ENCODE results near the gene AGAP1. TPM values are rescaled to one million over a fixed set of nuclear protein-coding genes. Genes with fewer than 3 reads are reported as not detected.

AGAP1 gene
- polyA plus RNA-seq, 5 donors, result 14.7 to 19.2 (median 18.4) TPM

DNA sequence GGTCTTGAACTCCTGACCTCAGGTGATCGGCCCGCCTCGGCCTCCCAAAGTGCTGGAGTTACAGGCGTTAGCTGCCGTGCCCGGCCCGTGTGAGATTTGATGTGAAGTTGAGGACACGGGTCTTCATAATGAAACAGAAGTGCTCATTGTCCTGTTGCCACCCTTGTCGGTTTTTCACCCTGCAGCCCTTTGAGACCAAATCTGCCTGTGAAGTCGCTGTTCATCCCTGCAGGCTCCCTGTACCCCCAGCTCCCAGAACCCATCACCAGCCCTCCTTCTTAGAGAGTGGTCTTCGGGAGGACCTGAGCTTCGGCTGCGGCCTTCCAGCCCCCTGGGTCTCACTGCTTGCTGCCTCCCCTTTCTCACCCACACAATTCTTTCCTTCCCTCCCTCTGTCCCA is 349.1 kb downstream of the AGAP1 start:
- no peak for DNase-seq

DNA sequence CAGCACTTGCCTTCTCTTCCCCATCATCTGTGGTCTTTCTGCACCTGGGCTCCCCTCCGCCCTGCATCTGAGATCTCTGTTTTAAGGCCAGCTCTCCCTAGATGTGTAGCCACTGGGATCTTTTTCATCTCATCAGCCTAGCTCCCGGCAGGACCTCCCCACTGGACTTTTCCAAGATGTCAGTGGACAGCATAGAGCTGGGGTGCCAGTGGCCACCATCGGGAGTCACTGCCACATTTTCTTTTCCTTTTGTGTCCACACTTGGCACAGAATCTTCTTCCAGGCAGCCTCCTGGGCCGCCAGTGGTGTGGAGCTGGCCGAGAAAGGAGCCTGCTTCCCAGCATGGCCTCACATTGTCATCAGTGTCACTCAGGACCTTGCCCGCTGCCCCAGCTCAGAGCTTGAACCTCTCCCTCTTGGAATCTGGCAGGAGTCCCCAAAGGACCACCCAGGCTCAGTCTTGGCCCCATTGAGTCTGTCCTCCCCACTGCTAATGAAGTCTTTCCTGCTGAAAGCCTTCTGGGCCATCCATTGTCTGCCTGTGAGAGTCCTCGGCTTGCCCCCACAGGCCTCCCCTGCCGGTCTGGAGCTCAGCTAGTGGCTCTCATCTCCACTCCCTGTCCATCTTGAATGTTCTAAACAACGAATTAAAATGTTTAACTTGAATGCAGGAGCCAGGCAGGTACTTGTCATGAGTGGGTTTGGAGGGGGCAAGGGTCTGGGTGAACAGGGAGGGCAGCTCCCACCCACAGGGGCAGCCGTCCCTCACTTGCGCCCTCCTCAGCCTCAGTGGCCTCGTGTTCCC is 349.9 kb downstream of the AGAP1 start:
- DNase-seq, result no peak

DNA sequence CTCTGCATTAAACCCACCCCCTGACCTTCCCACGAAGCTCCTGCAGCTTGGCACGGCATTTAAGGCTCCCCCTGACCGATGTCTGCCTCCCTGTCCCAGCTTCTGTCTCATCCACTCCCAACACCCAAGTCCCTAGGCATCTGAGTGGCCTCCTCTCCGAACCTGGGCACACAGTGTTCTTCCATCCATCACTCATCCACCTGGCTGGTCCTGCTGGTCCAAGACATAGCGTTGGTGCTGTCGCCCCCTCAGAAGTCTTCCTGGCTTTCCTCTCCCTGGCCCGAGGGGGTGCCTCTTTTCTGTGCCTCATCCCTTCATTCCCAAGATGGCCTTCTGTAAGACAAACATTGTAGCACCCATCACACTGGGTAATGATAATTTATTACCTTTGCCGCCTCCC is 350.7 kb downstream of the AGAP1 start:
- no peak for DNase-seq

DNA sequence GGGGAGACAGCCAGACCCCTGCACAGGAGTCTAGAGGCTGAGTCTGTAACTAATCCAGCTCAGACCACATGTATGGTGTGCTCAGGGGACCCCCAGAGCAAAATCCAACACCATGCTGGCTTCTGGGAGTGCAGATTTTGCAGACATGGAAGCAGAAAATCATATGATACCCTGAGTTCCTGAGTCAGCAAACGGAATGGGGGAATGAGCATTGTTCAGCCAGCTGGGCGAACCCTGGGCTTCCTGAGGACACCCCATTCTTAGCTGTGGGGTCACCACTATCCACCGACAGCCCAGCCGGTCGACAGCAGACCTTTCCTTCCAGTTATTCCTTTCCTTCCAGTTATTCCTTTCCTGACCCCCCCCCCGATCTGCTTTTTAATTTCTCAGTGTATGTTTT is 351.4 kb downstream of the AGAP1 start:
- DNase-seq, result no peak

DNA sequence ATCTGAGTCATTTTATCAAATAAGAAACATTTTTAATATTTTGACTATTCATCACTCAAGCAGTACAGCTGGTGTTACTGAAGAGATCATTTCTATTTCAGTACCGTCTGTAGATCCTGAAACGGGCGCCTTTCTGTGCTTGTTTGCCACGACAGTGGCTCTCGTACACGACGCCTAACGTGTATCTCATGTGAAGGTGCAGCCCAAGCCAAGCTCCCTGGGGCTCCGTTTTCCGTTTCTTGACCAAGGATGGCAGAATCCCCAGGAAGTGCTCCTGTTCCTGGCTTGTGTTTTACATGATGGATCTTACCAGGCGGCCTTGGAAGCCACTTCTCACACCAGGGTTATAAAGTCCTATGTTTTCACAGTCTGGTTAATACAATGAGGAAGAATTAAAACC is 353.7 kb downstream of the AGAP1 start:
- no peak for DNase-seq

DNA sequence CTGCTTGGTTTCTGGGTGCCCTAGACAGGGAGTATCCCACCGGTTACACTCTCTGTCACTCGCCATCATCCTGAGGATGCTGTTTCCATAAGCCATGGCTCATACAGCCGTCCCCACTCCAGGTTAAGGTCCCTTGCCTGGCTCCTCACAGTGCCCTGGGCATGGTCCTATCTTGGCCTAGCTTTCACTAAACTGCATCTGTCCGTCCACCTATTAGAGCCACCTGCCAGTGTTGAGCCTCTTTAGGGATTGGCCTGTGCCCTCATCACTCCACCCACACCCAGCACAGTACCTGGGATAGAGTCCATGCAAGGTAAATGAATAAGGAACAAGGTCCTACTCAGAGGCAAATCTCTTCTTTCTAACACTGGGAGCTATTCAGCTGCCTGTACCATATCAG is 354.2 kb downstream of the AGAP1 start:
- no peak for DNase-seq

DNA sequence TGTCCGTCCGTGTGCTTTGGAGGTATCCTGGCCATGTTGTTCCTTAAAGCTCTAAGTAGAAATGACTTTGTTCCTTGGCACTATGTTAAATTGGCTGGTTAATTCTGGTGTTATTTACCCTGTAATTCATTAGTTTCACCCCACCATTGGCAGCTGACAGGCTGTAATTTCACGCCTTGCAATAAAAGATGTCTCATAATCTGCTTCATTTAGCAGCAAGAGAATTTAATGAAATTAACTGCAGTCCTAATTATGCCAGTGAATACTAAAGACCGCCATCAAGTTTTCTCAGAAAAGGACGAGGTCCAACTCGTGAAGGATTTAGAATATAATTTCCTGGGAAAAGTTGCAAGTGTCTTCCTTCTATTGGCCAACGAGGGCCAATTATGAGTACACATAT is 355.1 kb downstream of the AGAP1 start:
- no peak for DNase-seq

DNA sequence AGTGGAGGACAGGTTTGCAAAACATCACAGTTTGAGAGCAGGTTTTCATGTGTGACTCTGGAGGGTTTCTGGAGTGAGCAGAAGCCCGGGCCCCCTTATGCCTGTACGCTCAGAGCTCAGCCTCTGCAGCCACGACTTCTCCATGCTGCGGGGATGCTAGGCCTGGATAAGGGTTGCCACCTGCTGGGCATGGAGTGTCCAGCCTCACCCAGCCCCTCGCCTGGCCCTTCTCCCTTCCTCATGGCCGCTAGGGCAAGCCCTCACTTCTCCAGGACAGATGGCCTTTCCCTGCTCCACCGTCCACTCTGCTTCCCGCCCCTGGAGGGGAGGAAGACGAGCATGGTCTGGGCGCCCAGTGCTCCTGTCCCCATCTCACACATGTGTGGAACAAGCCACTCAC is 355.6 kb downstream of the AGAP1 start:
- no peak for DNase-seq

DNA sequence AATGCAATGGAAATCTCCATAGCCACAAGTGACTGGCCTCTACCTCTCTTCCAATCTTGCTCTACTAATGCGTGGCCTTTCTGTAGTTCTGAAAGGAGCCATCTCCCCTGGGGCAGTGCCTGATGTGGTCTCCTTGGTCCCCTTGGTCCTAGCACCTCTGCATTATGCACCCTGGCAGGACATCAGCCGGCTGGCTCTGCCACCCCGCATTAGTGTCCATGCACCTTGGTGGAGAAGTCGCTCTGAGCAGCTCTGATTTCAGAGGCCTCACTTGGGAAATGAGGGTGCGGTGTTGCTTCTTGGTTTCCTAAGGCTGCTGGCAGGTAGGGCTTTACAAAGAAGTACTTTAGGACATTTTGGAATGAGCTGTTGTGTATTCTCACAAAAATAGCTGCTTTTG is 356.4 kb downstream of the AGAP1 start:
- no peak for DNase-seq

DNA sequence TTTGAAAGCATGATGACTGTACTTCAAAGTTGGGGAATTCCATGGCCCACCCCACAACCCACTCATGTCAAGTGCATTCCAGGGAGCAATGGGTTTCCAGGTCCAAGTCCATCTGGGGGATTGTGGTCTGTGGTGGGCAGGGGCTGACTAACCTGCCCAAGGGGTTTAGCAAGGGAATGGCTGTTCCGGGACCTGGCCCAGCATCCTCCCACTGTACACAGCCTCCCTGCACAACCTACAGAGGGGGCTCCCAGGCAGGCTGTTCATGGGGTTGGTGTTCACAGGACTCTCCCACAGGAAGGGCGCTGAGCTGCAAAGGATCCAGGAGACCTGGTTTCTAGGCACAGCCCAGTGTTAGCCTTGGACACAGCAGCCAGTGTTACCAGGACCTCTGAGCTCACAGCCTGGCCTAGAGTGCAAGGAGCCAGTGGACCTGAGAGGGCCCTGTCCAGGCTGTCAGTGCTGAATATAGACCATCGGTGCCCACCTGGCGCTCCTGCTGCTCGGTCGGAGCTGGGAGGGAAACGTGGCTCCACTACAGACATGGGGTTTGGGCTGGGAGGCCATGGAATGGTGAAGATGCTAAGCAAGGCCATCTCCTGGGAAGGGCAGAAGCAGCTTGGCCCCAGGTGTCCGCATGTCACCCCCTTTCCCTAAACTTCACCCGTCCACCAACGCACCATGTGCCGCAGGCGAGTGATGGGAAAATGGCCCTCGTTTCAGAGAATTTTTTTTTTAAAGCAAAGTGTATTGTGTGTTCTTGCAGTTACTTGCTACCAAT is 357.1 kb downstream of the AGAP1 start:
- no peak for DNase-seq

DNA sequence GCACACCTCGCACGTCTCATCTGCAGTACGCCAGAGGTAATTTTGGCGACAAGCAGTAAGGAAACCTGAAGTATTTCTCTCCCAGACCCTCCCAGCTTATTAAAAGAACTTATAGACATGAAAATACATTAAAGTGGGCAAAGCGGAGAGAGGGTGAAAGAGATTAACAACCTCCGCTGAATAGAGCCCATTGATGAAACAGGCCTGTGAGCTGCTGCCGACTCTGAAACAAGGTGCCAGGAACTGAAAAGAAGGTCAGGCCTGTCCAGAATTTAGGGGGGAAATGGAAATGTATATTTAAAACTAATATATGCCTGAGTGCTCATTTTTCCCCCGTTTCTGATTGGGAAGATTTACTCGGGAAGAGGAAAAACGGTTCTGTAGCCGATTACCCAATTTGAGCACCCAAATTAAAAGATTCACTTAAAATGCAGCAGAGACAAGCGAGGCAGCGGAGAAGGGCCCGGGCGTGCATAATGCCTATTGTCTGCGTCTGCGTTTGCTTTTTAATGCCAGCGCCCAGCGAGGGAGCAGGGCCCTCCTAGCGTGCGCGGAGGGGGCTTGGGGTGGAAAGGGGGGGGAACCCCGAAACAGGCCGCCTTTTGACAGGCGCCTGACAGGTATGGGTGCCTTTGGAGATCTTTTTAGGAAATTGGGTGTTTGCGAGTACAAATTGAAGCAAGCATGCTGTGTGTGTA is 358.1 kb downstream of the AGAP1 start:
- no peak for DNase-seq

DNA sequence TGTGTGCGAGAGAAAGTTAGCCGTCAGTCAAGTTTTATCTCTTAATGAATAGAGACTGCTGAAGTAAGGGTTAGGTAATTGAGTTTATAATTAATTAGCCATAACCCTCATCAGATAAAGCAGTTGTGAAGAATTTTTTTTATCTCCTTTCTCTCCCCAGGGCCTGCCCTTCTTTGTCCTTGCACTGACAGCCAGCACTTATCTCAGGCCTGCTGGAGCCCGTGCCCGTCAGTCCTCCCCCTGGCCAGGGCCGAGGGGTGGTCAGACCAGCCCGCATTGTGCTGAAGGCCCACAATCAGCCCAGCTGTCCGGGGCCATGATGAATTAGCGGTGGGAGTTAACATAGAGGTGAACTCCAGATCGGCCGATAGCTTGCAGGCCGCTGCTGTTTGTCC is 358.7 kb downstream of the AGAP1 start:
- DNase-seq, result no peak

DNA sequence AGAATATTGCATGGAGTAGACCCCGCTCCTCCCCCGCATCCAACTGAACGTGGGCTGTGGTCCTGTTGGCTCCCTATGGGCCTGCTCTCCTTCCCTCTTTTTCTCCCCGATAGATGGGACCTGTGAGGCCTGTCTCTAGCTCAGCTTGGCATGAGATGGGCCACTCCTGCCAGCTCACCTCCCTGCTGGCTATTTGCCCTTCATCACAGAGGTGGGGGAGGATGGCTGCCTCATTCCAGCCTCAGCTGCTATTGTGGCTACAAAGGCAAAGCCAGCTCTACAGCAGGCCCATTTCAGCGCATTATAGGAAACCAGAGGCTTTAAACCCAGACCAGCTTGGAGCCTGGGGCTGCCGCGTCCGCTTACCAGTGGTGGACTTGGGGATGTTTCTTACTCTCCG is 360.4 kb downstream of the AGAP1 start:
- DNase-seq, result no peak

DNA sequence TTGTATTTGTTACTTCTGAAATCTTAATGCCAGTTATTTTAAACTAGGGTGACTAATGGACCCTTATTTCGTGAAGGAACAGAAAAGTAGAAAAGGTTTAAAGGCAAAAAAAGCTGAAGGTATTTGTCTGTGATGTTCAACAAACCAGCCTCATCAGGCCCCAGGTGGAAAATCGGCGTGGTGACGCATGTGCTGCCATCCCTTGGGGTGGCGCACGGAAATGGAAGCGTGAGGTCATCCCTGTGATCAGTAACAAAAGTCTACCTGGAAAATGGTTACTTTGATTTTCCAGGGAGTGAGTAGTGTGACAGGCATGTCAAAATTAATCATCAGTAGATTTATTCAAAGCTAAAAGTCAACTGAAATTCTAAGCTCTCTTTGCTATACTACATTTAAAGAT is 361.2 kb downstream of the AGAP1 start:
- DNase-seq, result no peak

DNA sequence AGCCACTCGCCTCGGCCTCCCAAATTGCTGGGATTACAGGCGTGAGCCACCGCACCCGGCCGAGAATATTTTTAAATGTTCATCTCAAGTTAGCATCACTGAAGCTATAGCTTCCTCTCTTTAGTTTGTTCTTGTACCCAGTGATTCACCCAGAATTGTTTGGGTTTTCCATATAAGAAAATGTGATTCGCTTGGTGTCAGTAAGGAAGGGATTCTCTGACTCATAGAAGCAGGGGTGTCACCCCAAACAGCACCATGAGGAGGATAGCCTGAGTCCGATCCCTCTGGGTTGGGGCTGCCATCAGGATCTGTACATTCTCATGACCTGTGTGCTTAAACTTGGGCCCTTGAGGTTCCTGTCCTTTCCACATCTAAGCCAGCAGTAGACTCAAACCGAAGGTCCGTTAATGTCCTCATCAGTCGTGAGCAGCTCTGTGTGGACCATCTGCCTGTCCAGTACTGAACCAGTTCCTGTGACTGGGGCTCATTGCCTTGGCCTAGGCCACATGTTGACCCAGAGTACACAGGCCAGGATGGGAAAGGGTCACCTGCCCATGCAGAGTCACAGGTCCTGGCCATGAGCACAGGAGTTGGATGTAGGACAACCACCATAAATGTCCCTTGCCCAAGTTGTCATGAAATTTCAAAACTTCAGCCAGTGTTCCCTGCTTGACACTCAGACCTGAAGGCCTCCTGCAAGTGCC is 362.5 kb downstream of the AGAP1 start:
- no peak for DNase-seq

DNA sequence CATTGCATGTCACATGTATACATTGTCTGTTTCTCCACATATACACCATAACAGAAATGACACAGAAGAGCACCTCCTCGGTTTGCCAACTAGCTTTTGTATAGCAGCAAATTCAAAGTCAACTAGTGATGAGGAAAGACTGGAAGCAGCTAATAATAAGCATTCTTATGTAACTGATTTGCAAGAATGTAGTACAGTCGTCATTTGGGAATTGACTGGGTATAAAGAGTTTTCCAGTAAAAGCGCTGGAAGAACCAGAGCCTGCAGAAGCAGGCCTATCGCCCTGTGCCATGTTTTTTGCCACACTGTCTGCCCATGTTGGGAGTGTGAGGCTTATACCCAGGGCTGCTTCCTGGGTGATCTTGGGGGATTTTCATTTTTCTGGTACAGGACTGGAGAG is 363.8 kb downstream of the AGAP1 start:
- no peak for DNase-seq

DNA sequence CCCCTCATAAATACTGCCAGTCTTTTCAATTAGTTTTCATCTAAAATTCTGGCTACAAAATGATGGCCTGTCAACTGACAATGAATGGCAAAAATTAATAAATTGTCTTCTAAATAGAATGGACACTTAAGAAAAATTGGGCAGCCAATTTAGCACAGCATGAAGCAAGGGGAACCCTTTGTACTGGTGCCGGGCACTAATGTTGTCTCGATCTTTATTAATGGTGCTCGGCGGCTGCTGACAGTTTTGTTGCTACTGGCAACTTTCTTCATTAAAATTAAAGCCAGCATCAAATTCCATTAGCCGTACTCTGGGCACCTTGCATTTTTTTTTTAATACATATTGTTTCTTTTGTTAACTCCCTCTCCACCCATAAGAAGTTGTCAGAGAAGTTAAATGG is 365.0 kb downstream of the AGAP1 start:
- DNase-seq, result no peak

DNA sequence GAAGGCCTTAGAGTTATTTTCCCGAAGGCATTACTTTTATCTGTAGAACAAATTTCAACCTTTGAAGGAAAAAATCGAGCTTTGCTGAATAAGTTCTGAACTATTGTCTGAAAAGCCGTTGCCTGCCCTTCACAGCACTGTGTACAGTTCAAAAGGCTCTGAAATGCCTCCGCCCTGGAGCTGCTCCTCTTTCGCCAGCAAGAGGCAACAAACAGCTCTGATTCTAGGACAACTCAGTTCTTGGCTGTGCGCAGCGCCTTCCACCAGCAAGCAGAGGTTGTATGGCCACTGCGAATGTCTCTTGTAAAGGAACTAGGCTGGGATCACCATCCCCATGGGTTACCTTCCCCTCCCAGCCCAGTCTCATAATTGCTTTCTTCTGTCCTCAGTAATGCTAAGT is 365.8 kb downstream of the AGAP1 start:
- DNase-seq, result no peak

DNA sequence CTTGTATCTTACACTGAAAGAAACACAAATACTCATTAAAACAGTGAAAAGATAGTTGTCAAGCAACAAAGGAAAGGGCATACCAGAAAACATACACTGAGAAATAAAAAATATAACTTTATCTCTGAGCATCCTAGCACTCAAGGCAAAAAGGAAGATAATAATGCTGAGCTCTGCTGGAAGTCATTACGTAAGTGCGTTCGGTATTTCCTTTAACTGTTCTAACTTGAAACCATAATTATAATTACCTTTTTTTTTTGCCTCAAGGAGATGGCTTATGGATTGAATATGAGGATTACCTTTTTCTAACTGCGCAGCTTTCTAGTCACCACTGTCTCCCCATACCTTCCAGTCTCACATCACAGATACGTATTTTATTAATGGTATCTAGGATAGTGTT is 366.3 kb downstream of the AGAP1 start:
- DNase-seq, result no peak

DNA sequence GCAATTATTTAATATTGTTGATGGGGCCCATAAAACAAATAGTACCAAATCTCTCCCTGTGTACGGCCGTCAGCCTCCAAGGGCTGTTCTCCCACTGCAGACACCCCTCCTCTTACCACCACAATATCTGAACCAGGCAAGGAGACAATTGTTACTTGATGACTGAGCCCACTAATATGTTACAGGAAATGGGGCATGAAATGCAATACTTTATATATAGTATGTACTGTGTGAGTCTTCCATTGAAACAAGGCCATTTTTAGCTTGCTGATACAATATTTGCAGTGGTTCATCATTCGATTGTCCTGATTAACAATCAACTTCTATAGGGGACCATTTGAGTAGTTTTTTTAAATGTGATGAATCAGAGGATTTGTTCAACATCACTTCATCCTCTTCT is 367.0 kb downstream of the AGAP1 start:
- DNase-seq, result no peak

DNA sequence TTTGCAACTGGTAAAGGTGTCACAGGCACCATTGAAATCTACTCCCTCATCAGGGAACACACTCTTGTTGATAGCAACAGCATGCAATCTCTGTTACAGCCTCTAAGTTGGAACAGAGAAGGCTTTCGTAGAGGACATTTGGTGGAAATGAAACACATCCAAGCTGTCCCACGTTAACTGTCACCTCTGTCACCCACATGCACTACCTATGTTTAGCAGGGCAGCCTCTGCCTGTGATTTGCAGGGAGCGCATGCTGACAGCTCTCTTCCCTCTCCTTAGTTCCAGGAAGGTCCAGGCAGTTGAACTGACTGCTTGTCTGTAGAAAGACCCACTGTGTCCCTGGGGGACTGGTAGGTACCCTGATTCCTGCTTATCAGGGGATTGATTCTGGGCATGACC is 367.5 kb downstream of the AGAP1 start:
- DNase-seq, result no peak

DNA sequence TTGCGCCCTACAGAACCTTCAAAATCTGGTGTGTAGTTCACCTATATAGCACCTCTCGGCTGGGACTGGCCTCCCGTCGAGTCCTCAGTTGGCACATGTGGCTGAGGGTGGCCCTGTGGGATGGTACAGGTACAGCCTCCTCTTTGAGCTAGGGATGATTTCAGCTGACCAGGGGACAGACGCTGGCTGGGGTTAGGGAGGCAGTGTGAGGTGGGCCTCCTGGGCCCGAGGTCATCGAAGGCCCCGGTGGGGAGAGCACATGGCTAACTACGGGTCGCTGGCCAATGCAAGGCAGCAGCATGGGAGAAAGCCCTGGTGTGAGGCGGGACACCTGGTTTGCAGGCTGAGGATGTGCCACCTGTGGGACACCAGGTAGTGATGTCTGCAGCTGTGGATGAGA is 369.6 kb downstream of the AGAP1 start:
- no peak for DNase-seq
